ENCODE results near the gene NPPA.
"Not testable (repeated sequence)": the region's sequence is repeated elsewhere in the genome, so short reads cannot be mapped to it uniquely, and the experiment has no call there.

NPPA gene

DNA sequence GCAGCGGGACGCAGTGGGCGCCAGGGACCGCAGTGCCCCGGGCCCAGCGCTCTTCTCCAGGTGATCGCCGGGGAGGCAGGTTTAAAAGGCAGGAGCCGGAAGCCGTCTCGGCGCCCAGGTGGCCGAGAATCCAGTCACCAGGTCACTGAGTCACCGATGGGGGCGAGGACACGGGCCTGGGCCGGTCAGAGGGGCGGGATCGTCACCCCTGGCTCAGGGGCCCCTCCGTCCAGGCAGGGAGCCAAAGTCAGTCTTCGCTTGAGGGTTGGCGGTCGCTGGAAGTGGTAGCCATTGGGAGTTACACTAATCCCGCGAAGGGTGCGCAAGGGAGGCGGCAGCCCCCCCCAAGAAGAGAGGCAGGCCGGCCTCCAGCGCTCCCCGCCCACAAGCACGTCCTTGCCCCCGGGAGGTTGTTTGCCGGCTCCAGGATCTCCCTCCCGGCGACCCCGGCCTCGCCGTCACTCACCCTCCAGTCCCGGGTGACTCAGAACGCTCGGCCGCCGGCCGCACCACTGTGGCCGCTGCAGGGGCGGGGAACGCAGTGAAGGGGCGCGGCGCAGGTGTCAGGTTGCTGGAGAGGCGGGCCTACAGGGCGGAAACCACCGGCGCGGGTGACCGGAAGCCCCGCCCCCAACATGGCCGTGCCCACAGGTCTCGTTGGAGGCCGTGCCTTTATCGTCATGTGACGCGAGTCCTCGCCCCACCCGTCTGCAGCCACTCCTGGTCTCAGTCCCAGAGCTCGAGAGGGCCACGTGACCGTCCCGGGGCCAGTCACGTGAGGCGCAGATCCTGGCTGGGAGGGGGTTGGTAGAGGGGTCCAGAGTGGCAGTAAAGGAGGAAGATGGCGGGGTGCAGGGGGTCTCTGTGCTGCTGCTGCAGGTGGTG is 41.9 kb downstream of the NPPA start, which contains the start of the genes CLCN6 and MTHFR:
Gene CLCN6 (plus strand): TSS at position 770 of the 885 bp plus-strand sequence. CDS start 72 bp downstream, at position 842.
Gene MTHFR (minus strand): TSS at position 543 of the 885 bp plus-strand sequence. CDS start 2,848 bp downstream, outside the sequence.
- peak; percentile 93 for DNase-seq

DNA sequence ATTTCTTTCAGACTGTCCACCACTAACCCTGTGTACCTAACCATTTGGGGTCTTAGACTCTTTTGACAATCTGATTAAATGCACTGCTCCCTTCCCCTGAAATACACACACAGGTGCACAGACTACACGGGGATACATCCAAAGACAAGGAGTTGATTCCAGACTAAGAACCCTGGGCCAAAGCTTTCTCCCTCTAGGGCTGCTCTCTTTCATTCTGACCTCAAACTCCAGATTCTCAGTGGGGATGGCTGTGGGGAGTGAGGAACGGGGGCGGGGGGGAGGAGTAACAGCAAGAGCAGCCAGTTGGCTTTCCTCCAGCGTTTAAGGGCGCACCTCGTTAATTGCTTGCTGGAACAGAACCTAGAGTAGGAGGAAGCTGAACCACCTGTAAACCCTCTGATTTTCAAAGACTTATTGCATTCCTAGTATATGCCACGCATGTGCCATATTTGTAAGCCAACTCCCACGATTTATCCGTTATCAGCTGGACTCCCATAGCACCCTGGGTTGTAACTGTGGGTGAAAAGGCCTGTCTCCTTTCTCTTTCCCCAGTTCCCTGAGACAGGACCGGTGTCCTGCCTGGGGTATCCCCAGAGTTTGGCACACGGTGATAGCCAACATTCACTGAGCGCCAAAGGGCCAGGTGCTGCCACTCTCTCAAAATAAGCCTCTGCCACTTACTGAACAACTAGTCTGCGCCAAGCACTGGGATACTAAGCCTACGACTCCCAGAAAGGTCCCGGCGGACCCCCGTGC is 42.7 kb downstream of the NPPA start:
- DNase-seq, result no peak

DNA sequence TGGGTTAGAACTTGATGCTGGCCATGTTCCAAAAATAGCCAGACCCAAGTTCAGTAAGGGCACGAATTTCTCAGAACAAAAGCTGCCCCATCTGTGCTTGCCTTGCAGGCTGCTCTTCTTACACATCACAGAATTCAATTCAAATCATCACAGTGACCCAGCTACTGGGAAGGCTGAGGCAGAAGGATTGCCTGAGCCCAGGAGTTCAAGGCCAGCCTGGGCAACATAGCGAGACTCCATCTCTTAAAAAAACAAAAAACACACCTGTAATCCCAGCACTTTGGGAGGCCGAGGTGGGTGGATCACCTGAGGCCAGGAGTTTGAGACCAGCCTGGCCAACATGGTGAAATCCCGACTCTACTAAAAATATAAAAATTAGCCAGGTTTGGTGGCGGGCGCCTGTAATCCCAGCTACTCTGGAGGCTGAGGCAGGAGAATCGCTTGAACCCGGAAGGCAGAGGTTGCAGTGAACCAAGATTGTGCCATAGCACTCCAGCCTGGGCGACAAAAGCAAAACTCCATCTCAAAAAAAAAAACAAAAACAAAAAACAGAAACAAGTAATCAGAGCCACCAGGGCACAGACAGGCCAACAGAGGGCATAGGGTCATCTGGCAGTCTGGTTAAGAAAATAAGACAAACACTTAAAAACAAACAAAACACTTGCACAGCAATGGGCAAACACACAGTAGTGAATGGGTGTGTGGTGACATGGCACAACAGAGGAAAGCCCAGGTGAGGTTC is 43.5 kb downstream of the NPPA start:
- not testable (repeated sequence) for DNase-seq

DNA sequence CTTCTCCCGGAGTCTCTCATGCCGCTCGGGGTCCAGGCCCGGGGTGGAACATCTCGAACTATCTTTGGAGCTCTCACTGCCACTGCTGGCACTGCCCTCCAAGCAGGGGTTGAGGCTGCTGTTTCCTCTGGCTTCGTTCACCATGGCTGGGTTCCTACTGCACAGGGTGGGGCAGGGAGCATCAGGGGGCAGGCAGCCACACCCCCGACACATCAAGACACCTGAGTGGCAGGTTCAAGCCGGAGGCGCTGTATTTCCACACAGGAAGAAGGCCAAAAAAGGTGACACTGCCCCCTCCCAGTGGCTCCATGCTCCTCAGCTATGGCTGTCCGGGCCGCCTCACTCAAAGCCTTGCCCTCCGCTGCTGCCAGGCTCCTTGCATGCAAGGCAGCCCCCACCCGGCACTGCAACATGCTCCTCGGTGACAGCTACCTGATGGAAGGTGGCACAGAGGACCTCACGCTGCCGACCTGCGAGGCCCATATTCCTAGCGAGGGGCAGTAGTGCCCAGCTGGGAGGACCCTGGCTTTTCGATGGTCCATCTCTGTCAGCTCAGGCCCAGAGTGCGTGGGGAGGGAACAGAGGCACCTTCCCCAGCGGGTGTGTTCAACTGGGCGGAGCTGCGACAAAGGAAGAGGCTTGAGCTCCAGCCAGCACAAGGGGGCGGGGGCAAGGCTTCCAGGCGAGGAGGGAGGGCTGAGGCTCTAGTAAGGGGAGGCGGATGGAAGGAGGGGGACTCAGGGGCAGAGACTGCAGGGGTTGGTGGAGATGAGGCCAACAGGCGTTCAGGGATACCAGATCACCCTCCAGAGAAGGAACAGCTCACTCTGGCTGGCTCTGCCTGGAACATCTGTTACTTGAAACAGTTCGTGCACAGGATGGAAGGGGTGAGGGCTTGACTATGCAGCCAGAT is 44.4 kb downstream of the NPPA start:
- peak; percentile 49 for DNase-seq

DNA sequence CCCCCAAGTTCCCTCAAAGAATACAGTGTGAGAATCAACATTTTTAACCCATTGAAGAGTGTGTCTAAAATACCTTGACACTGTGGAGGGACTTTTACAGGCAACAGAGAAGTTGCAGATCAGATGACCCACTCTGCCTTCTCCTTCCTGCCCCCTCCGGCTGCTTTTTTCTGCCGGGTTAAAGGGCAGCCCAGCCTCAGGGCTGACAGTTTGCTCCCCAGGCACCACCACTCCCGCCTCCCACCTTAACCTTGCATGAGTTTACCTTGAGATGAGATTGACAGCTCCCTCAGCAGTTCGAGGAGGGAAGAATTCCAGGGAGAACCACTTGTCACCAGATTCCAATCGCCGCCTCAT is 45.0 kb downstream of the NPPA start:
- no peak for DNase-seq

DNA sequence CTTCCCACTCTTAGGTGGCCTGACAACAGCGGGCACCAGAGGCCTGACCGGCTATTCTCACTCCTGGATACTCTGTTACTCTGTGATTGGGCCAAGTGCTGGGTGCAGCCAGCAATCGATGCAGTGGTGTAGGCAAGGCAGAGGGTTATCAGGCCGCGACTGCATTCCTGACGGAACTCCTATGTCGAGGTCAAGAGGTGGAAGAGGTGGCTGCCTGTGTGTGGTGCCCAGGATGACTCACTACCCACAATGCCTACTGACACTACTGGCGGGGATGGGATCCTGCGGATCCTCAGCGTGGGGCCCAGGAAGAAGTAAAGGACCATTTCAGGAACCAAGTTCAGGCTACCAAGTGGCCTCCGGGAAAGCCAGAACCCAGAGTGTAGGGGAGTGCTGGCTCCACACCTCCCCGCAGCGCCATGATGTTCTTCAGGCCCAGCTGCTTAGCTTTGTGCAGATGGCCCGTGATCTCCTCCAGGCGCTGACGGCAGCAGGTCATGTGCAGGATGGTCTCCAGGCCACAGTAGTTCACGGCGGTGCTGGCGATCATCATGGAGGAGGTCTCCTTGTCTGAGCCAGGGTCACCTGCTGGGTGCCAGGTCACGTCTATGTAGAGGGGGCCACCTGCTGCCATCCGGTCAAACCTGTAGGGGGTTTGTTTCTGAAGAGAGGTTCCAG is 46.7 kb downstream of the NPPA start:
- no peak for DNase-seq

DNA sequence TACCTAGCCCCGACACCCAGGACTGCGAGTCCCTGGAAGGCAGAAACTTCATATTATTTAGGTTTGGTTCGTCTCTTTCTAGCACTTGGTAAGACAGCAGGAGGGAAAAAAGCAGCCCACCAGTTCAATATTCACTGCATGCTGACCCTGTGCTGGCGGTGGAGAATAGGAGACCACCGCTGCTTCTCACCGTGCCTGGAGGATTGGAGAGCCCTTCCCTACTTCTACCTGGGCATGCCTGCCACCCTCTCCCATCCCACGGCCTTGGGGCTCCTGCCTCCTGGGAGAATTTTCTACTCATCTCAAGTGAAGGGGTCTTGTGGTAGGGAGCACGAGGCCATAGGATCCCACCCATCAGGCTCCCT is 47.2 kb downstream of the NPPA start:
- DNase-seq, result no peak

DNA sequence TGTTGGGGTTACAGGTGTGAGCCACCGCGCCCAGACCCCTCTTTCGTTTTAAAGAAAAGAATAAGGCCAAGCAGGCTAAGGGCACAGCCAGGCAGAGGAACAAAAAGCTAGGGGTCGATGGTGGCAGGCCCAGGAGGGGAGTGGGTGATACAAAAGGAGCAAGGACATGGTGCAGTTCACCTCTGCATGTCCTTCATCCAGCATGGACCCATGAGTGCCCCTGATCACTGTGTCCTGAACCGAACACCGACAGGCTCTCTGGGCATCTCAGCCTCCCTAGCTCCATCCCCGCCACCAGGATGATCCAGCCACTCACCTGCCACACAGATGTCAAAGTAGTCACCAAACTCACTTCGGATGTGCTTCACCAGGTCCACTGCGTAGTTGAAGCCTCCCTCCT is 47.7 kb downstream of the NPPA start:
- DNase-seq, result no peak

DNA sequence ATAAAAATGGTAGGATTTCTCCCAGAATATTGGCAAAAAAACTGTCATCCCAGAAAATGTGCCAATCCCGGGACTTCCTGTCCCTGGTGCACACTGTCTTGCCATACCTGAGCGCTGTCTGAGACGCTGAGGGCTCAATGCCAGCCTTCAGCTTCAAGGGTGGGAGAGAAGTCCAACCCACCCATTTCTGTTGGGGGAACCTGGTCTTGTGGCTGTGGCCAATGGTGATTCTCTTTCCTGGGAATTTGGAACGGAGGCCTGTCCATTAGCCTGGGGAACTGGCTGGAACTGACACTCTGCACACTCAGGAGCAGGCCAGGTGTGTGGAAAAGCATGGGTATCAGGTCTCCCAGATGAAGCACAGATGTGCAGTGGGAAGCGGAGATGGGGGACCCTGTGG is 48.5 kb downstream of the NPPA start:
- no peak for DNase-seq

DNA sequence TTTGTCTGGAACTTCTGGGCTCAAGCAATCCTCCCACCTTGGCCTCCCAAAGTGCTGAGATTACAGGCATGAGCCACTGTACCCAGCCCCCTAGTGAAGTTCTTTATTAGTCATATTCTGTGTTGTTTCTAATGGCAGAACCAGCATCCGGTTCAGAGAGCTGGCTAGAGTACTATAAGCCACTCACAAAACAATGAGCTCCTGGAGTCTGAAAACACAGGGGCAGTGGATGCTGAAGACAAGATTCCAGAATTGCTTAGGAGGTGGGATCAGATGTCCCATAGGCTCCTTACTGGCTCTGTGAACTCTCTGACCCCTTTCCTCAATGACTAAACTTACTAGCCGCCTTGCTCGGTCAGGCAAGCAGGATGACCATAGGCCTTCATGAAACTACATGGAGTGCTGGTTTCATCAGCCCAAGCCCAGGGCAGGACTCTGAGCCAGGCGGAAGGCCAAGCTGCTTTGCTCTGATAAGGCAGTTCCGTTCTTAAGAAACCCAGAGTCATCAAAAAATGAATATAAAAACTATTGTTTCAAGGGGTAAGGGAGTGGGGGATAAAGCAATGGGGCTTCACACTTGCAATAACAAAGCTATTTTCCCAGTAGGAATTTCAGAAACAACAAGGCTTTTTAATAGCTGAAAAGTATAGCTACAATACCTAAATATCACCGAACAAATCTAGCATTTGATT is 49.9 kb downstream of the NPPA start:
- no peak for DNase-seq

DNA sequence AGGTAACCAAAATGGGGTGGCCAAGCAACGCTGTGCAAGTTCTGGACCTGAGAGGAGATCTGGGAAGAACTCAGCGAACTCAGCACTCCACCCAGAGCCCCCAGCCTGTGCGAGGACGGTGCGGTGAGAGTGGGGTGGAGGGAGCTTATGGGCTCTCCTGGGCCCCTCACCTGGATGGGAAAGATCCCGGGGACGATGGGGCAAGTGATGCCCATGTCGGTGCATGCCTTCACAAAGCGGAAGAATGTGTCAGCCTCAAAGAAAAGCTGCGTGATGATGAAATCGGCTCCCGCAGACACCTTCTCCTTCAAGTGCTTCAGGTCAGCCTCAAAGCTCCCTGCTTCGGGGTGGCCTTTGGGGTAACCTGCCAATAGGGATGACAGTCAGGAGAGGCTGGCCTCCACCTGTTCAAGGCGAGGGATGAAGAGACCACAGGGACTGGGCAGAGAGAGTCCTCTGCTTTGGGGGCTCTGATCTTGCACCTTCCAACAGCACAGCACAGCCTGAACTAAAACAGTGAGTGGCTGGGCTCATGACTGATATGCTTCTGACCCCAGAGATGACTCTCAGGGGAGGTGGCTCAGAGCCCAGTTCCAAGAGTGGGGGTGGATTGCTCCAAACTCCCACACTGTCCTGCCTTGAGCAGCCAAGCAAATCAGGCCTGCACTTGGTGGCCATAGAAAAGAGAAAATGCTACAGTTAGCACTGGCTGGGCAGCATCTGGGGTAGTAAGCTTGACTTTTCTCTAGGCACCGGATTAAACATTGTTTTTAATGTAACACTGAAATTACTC is 51.4 kb downstream of the NPPA start:
- DNase-seq, result no peak
